ACC112 (cell line): ENCODE data around the gene FRS2.

Source experiments
- H2AFZ ChIP-seq: fragments of 200-600 bp; sonication (generic); one replicate; pipeline ENCODE4 v1.6.0; 2017; ENCODE audit warnings: antibody characterized with exemption, low read length; ENCODE audit not compliant: unreplicated experiment
- H3K27ac ChIP-seq: fragments of 200-600 bp; sonication (generic); 2 replicates; pipeline ENCODE4 v1.5.1; 2014; ENCODE audit warnings: low read depth, mild to moderate bottlenecking, antibody characterized with exemption, low read length, moderate library complexity
- H3K27me3 ChIP-seq: fragments of 200-600 bp; sonication (generic); 2 replicates; pipeline ENCODE4 v1.6.1; 2014; ENCODE audit warnings: mild to moderate bottlenecking, antibody characterized with exemption, low read length, moderate library complexity, mixed read lengths; ENCODE audit not compliant: insufficient read depth
- H3K36me3 ChIP-seq: fragments of 200-600 bp; sonication (generic); 2 replicates; pipeline ENCODE4 v1.6.1; 2016; ENCODE audit warnings: mild to moderate bottlenecking, antibody characterized with exemption, low read length, moderate library complexity, mixed read lengths; ENCODE audit not compliant: insufficient read depth
- H3K4me1 ChIP-seq: fragments of 200-600 bp; sonication (generic); one replicate; pipeline ENCODE4 v1.6.1; 2016; ENCODE audit warnings: low read length, mixed read lengths; ENCODE audit not compliant: insufficient read depth, unreplicated experiment, control insufficient read depth
- H3K4me3 ChIP-seq: fragments of 200-600 bp; sonication (generic); 2 replicates; pipeline ENCODE4 v1.5.1; 2014; ENCODE audit warnings: mild to moderate bottlenecking, low read depth, low read length
- H3K79me2 ChIP-seq: fragments of 200-600 bp; sonication (generic); one replicate; pipeline ENCODE4 v1.6.0; 2016; ENCODE audit warnings: low read length; ENCODE audit not compliant: control insufficient read depth, unreplicated experiment, insufficient read depth

The FRS2 gene

DNA sequence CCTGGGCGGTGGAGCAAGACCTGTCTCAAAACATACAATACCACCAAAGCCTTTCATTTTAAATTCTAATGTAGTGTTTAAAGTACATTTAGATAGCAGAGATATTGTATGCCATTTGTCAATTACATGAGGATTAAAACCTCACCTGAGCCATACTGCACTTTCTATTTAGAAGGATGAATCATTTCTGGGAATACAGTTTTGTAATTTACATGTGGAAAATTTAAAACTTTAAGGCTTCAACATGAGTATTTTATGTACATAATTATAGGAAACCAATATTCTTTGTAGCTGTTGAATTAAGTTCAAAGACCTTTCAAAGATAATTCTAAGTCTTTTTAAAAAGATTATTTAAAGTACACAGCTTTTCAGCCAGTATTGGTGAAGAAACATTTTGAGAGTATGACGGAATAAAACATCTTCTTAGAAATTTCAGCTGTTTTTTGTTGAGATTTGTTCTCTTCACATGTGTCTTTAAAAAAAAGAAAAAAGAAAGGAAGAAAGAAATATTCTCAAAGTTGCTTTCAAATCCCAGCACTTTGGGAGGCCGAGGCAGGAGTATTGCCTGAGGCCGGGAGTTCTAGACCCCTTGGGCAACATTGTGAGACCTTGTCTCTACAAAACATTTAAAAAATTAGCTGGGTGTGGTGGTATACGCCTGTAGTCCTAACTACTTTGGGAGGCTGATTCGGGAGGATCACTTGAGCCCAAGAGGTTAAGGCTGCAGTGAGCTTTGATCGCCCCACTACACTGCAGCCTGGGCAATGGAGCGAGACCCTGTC lies 80.6 kb downstream of the FRS2 start:
- no peak overlapping the region for H3K4me3 ChIP-seq
- peaks cover 5% of the 10 kb centered on the region for H3K79me2 ChIP-seq
- no peak overlapping the region for H3K27ac ChIP-seq
- no peaks in the 10 kb centered on the region for H3K27me3 ChIP-seq
- H2AFZ ChIP-seq: no peak overlapping the region
- H3K36me3 ChIP-seq: no peaks in the 10 kb centered on the region
- H3K4me1 ChIP-seq: peaks cover 14% of the 10 kb centered on the region

GRCh38 chr12:69553628-69554248 lies 83.5 kb downstream of the FRS2 start:
- Histone ChIP-seq H3K27ac (no peak overlapping the region), H3K36me3 (no peaks in the 10 kb centered on the region)

DNA sequence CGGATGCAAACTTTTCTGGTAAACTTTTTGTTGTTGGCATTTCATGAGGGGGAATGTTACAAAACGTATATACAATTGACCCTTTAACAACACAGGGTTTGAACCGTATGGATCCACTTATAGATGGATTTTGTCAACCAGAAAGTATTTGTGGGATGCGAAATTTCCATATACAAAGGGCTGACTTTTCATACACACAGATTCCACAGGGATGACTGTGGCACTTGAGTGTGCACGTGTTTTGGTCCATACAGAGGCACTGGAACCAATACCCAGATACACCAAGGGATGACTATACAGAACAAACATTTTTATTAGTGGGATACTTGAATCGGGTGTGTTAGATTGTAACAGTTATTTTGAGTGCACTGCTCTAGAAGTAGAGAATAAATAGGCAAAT lies 85.3 kb downstream of the FRS2 start:
- no peaks in the 10 kb centered on the region for H3K27me3 ChIP-seq
- no peaks in the 10 kb centered on the region for H3K36me3 ChIP-seq
- peaks cover 17% of the 10 kb centered on the region for H3K4me1 ChIP-seq
- no peak overlapping the region for H2AFZ ChIP-seq
- peak overlapping the region; percentile 54; the same call in 1 of the 2 replicates for H3K27ac ChIP-seq
- peaks cover 18% of the 10 kb centered on the region for H3K79me2 ChIP-seq
- H3K4me3 ChIP-seq: no peak overlapping the region

More at GRCh38 chr12:69553628-69554248, 83.5 kb downstream of the FRS2 start:
- Histone ChIP-seq H3K4me1 (peaks cover 17% of the 10 kb centered on the region), H3K79me2 (peaks cover 15% of the 10 kb centered on the region), H2AFZ (no peak overlapping the region), H3K4me3 (no peak overlapping the region), H3K27me3 (no peaks in the 10 kb centered on the region)

DNA sequence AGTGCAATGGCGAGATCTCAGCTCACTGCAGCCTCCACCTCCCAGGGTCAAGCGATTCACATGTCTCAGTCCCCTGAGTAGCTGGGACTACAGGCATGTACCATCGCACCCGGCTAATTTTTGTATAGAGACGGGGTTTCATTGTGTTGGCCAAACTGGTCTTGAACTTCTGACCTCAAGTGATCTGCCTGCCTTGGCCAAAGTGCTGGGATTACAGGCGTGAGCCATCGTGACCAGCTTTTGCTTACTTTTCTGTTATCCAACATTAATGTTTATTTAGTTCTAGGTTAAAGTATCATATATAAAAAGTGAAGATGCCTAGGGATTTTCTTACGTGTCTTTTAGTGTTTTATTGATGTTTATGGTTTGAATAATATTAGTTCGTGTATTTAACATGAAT lies 86.2 kb downstream of the FRS2 start:
- Histone ChIP-seq H3K27ac (no peak overlapping the region), H3K36me3 (no peaks in the 10 kb centered on the region), H3K4me3 (no peak overlapping the region), H3K27me3 (no peaks in the 10 kb centered on the region), H3K4me1 (peaks cover 17% of the 10 kb centered on the region), H3K79me2 (peaks cover 23% of the 10 kb centered on the region), H2AFZ (no peak overlapping the region)

GRCh38 chr12:69563166-69563762 lies 93.1 kb downstream of the FRS2 start:
- Histone ChIP-seq H3K36me3 (peaks cover 14% of the 10 kb centered on the region; the same call in 1 of the 2 replicates), H2AFZ (no peak overlapping the region), H3K79me2 (peaks cover 16% of the 10 kb centered on the region), H3K27me3 (no peaks in the 10 kb centered on the region), H3K27ac (no peak overlapping the region), H3K4me1 (peaks cover 5% of the 10 kb centered on the region), H3K4me3 (no peak overlapping the region)

DNA sequence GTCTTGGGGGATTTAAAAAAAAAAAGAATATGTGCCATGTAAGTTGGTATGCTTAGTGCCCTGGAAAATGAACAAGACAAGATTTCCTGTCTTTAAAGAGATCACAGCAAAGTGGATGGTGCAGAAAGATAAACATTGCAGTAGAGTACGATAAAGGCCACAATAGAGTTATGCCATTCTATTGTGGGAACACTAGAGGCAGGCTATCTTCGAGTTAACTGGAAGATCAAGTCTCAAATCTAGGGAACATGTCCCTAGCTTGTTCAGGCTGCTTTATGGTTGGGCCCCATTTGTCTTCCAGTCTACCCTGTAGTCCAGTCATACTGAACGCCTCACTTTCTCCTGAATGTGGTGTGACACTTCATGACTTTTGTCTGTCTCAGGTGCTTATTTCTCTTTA lies 96.4 kb downstream of the FRS2 start:
- Histone ChIP-seq H3K36me3 (peaks cover 14% of the 10 kb centered on the region; the same call in 1 of the 2 replicates), H3K4me1 (peaks cover 28% of the 10 kb centered on the region), H3K27ac (no peak overlapping the region), H3K27me3 (no peaks in the 10 kb centered on the region), H2AFZ (no peak overlapping the region), H3K79me2 (peaks cover 3% of the 10 kb centered on the region), H3K4me3 (no peak overlapping the region)

DNA sequence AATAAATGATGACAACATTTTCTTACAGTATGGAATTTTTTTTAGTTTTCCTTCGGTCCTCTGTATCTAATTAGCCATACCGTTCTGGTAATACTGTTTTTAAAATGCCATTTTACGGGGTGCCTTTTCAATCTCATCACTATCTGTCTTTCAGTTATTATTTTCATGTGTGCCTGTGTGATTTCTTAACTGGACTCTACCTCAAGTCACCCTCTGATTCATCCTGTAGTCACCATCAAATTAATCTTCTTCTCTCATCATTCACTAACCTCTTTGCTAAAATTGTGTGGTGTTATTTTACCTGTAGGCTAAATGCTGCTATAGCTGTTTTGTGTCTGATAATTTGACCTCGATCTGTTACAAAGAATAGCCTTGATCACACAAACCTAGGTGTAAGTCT lies 99.0 kb downstream of the FRS2 start:
- Histone ChIP-seq H2AFZ (no peak overlapping the region), H3K27me3 (no peaks in the 10 kb centered on the region), H3K36me3 (peaks cover 21% of the 10 kb centered on the region; the same call in 1 of the 2 replicates), H3K27ac (peak overlapping the region; percentile 90), H3K79me2 (peaks cover 3% of the 10 kb centered on the region), H3K4me1 (peaks cover 28% of the 10 kb centered on the region), H3K4me3 (peak overlapping the region; percentile 26)

- Histone ChIP-seq H3K4me3 (peak overlapping the region; percentile 44), H3K79me2 (peaks cover 3% of the 10 kb centered on the region), H3K36me3 (peaks cover 23% of the 10 kb centered on the region), H2AFZ (no peak overlapping the region), H3K4me1 (peaks cover 29% of the 10 kb centered on the region), H3K27me3 (no peaks in the 10 kb centered on the region), H3K27ac (peak overlapping the region; percentile 90)
Observed at GRCh38 chr12:69570000-69570516, 99.9 kb downstream of the FRS2 start.

DNA sequence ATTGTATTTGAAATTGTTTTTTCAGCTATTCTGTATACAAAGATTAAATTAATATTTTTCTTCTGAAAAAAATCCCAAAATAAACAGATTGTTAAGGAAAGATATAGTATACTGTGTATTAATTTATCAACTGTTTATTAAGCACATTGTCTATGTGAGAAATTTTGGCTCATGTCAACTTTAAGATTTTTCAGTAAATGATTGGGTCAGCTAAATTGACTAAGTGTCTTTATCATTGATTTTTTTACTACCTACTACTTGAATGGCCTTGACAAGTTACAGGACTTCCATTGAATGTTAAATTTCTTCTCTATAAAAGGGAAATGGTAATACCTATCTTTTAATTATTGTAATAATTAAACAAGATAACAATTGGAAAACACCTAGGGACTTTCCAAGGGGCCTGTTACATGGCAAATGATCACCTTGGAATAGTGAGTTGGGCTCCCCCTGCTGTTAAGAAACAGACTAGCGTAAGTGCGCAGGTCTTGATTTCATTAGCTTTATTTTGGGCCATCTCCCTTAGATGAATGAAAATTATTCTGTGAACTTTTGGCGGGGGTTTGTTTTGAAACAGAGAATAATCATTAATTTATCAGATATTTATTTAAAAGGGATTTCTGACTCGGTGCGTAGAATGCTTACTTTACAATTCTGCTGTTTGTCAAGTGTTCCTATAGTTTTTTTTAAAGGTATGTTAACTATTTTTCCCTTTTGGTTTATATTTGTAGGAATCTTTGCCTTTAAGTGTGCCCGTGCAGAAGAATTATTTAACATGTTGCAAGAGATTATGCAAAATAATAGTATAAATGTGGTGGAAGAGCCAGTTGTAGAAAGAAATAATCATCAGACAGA lies 100.6 kb downstream of the FRS2 start:
- H3K36me3 ChIP-seq: peaks cover 28% of the 10 kb centered on the region

DNA sequence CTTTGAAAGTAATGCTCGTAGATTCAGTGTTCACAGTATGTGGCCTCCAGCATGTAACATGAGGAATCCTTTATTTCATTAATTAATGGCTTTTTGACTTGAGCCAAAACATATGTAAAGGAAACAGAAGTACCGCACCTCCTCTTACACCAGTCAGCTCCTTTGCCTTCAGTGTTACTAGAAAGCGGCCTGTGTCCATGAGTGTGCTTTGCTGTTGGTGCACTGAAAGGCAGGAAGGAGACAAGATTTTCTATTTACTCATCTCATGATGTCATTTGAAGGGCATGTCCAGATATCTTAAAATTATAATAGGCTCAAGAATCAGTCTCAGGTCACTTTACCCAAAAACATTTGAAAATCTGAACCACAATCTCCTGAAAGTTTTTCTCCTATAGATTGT lies 105.2 kb downstream of the FRS2 start:
- no peak overlapping the region for H3K27ac ChIP-seq
- H2AFZ ChIP-seq: no peak overlapping the region
- peaks cover 25% of the 10 kb centered on the region for H3K36me3 ChIP-seq
- H3K4me3 ChIP-seq: no peak overlapping the region
- peaks cover 10% of the 10 kb centered on the region for H3K4me1 ChIP-seq
- H3K79me2 ChIP-seq: no peaks in the 10 kb centered on the region
- H3K27me3 ChIP-seq: no peaks in the 10 kb centered on the region

More for the DNA sequence above, 100.6 kb downstream of the FRS2 start:
- Histone ChIP-seq H3K4me1 (peaks cover 36% of the 10 kb centered on the region), H3K4me3 (no peak overlapping the region), H3K79me2 (peaks cover 3% of the 10 kb centered on the region), H3K27me3 (no peaks in the 10 kb centered on the region), H2AFZ (no peak overlapping the region), H3K27ac (peak overlapping the region; percentile 90)
